Measurements from ENCODE around the gene CIB1. TPM values are rescaled to one million over a fixed set of nuclear protein-coding genes. Genes with fewer than 3 reads are reported as not detected.

CIB1 gene
- total RNA-seq, 1 donor from 2014 or later = 62.8 TPM

DNA sequence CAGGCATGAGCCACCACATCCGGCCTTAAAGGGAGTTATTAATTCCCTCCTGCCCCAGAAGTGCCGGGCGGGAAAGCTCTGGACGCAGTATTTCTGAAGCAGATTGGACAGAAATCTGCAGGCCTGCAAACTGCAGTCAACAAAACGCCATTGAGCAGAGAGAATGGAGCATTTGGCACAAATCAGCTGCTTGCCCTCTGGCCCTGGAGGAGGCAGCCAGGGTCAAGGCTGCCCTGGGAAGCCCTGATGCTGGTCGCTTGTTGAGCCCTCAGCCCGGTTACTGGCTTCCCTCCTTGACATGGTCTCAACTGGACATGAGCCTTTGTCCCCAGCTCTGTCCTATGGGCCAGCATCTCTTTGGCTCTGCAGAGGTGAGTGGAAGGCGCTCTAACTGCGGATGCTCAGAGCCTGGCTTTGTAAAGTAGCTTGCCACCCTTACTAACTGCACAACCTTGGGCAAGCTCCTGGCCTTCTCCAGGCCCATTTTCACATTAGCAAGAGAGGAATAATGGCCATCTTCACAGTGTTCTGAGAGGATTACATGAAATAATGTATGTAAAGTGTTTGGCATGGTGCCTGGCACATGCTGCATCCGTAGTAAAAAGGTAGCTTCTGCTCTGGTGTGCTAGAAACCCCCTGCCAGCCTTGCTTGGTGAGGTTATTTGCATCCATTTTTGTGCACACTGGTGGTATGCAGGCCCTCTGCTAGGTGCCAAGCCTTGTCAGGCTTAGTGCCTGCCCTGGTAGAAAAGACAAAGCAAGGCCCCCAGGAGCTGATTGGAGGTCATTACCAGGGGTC, 28.5 kb downstream of the CIB1 start:
- intact Hi-C loops (cut with DNase I) = no loop called here
- no peak for TF ChIP-seq CTCF (IDR thresholded peaks at IDR 0.05)
- H3K4me1 ChIP-seq = peaks cover 17% of the 10 kb centered on the region
- DNase-seq (no peak), ATAC-seq (no peak)
- no peaks in the 10 kb centered on the region for H3K27me3 ChIP-seq
- no peak overlapping the region for H3K4me3 ChIP-seq
- peaks cover 5% of the 10 kb centered on the region for H3K36me3 ChIP-seq
- no peaks in the 10 kb centered on the region for H3K9me3 ChIP-seq
- H3K27ac ChIP-seq = no peak overlapping the region

DNA sequence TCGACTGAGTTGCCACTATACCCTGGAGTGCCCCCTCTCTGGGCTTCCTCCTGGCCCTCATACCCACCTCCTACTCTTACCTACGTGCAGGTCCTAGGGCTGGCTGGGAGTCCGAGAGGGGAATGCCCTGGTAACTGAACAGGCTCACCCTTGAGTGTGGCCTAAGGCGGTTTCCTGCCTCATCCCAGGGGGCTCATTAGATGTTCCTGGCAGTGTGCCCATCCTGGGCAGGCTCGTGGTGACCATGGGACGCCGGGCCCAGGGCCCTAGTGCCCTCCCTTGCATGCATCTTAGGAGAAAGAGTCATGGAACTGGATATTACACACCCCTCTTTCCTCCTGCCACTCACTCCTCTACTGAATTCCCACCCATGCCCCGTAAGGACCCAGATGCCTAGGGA, 29.8 kb downstream of the CIB1 start:
- TF ChIP-seq CTCF (IDR thresholded peaks at IDR 0.05) = no peak
- Histone ChIP-seq H3K9me3 (no peaks in the 10 kb centered on the region), H3K27ac (no peak overlapping the region), H3K4me1 (peaks cover 17% of the 10 kb centered on the region), H3K27me3 (no peaks in the 10 kb centered on the region), H3K4me3 (no peak overlapping the region), H3K36me3 (peaks cover 5% of the 10 kb centered on the region)
- DNase-seq (no peak), ATAC-seq (no peak)
- intact Hi-C loops (cut with DNase I) = no loop called here

GRCh38 chr15:90203473-90203872, 30.3 kb downstream of the CIB1 start:
- peaks cover 5% of the 10 kb centered on the region for H3K36me3 ChIP-seq
- no peak overlapping the region for H3K4me3 ChIP-seq
- H3K27ac ChIP-seq = no peak overlapping the region
- no peak for ATAC-seq
- no peak for DNase-seq
- intact Hi-C loops (cut with DNase I) = no loop called here
- H3K4me1 ChIP-seq = peaks cover 17% of the 10 kb centered on the region
- H3K27me3 ChIP-seq = no peaks in the 10 kb centered on the region
- H3K9me3 ChIP-seq = no peaks in the 10 kb centered on the region
- no peak for TF ChIP-seq CTCF (IDR thresholded peaks at IDR 0.05)

DNA sequence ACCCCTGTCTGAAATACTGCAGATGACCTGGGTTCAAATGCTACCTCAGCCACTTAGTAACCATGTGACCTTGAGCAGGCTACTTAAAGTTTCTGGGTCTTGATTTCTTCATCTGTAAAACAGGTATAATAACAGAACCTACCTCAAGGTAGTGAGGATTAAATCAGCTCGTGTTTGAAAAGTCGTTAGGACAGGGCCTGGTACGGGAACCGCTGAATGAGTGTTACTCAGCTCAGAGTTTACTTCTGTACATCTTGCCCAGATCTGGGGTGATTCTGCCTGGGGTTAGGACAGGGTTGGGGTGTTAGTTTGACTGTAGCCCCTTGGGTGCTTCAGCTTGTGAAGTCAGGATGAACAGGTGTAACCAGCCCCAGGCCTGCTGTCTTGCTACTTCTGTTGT, 30.8 kb downstream of the CIB1 start:
- Histone ChIP-seq H3K36me3 (peaks cover 5% of the 10 kb centered on the region), H3K9me3 (no peaks in the 10 kb centered on the region), H3K4me3 (no peak overlapping the region), H3K27me3 (no peaks in the 10 kb centered on the region), H3K27ac (no peak overlapping the region), H3K4me1 (peaks cover 17% of the 10 kb centered on the region)
- DNase-seq (no peak), ATAC-seq (no peak)
- no peak for TF ChIP-seq CTCF (IDR thresholded peaks at IDR 0.05)
- intact Hi-C loops (cut with DNase I) = no loop called here

- no peak for ATAC-seq
- H3K4me3 ChIP-seq = peak overlapping the region; percentile 85
- no peaks in the 10 kb centered on the region for H3K9me3 ChIP-seq
- no peaks in the 10 kb centered on the region for H3K27me3 ChIP-seq
- intact Hi-C loops (cut with DNase I) = no loop called here
- TF ChIP-seq CTCF (IDR thresholded peaks at IDR 0.05) = no peak
- peaks cover 17% of the 10 kb centered on the region for H3K4me1 ChIP-seq
- peak overlapping the region; percentile 78 for H3K27ac ChIP-seq
- H3K36me3 ChIP-seq = peaks cover 5% of the 10 kb centered on the region
- no peak for DNase-seq
Measured at GRCh38 chr15:90201944-90202375, 31.8 kb downstream of the CIB1 start.

All from upper lobe of right lung (tissue), 1 donor.